Measurements from ENCODE around the gene CBR4. TPM values are rescaled to one million over a fixed set of nuclear protein-coding genes. Genes with fewer than 3 reads are reported as not detected.

Gene CBR4
- total RNA-seq: 10 to 100 TPM; 14.2 to 17.1 TPM
- 5.7 TPM for polyA plus RNA-seq

- H3K9me3 ChIP-seq (ENCODE audit: low read length): no peaks in the 10 kb centered on the region
- Mint-ChIP-seq H3K27me3 (peaks cover 0 to 6% of the 10 kb centered on the region in 2 donors), H3K4me1 (peaks cover 50 to 60% (median 52%) of the 10 kb centered on the region in 3 donors), H3K9me3 (peaks cover 0 to 2% (median 0%) of the 10 kb centered on the region in 5 donors), H3K27ac (peak within 1 kb of the TSS; percentile 94 to 98 (median 96)), H3K4me3 (peak within 1 kb of the TSS; percentile 92 to 97 (median 95)), H3K36me3 (peaks cover 0 to 24% (median 3%) of the 10 kb centered on the region in 3 donors)
- POLR2A ChIA-PET: interaction anchor here (0.6 to 1.1 kb wide), 7 partner anchors 11 to 556 kb away, joined by 3 to 5 read pairs (median 4); no protein-coding TSS in a partner anchor
- peaks cover 24% of the 10 kb centered on the region for H3K4me1 ChIP-seq (ENCODE audit: insufficient read depth, low read length)
- CTCF ChIA-PET: interaction anchor here (0.7 to 2.0 kb wide), 11 partner anchors 11 to 1015 kb away, joined by 3 to 12 read pairs (median 4); partner anchors contain the start of gene DDX60
- H3K27me3 ChIP-seq (ENCODE audit: insufficient read depth, low read length, poor library complexity, severe bottlenecking): no peaks in the 10 kb centered on the region
- peak within 1 kb of the TSS; percentile 92 for H3K27ac ChIP-seq (ENCODE audit: low read depth, low read length)
- no peaks in the 10 kb centered on the region for H3K36me3 ChIP-seq (ENCODE audit: insufficient read depth, low read length)
- H3K4me3 ChIP-seq (ENCODE audit: low read length): peak within 1 kb of the TSS; percentile 97
- peak; percentile 94 to 98 (median 95) for DNase-seq
These were observed at the start of gene CBR4 for GRCh38 chr4:169010125-169011023. Gene CBR4 (minus strand): TSS chr4:169010255. CDS start chr4:169010089, 166 bp downstream.

DNA sequence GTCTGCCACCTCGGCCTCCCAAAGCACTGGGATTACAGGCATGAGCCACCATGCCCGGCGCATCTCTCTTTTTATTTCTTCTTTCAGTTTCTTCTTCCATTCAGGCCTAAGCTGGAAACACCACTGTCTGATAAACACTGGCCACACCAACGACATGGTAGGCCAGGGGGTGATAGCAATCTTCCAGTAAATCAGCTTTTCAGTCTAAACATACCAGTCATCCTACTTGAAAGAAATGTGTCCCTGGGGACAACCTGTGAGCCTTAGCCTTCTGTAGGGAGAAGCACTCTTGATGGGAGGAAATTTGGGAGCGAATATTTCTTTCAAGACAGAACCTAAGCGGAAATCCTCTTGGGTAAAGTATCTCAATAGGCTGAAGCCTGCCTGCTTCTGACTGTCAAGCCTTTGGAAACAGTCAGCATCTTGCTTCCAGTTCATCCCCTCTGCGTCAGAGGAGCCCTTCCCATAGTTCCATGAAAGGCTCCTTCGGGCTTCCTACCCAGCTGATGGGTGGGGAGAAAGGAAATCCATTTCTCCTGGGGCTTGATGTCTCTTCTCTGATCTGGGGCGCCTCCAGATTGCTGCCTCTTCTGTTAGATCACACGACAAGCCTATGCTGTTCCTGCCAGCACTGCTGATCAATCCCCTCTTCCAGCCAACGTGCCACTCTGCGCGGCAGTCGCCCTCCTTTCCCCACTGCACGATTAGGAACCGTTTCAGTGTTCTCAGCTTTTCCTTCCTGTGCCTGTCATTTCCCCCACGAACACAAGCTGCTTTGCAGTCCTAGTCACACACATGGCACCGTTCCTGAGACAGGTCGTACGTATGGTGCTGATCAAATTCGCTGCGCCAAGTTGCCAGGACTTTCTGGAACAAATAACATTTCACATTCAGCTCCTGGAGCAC is 49.5 kb upstream of the CBR4 start:
- Histone ChIP-seq H3K27ac (ENCODE audit: low read depth, low read length) (no peak overlapping the region), H3K4me3 (ENCODE audit: low read length) (no peak overlapping the region), H3K9me3 (ENCODE audit: low read length) (no peaks in the 10 kb centered on the region), H3K36me3 (ENCODE audit: insufficient read depth, low read length) (no peaks in the 10 kb centered on the region), H3K4me1 (ENCODE audit: insufficient read depth, low read length) (no peaks in the 10 kb centered on the region), H3K27me3 (ENCODE audit: insufficient read depth, low read length, poor library complexity, severe bottlenecking) (no peaks in the 10 kb centered on the region)
- no peaks in the 10 kb centered on the region for H3K4me1 Mint-ChIP-seq
- CTCF ChIA-PET: interaction anchor here (0.9 kb wide), 1 partner anchor 12 kb away, joined by 3 read pairs; no protein-coding TSS in a partner anchor
- H3K27me3 Mint-ChIP-seq: peaks cover 4 to 10% of the 10 kb centered on the region in 2 donors
- POLR2A ChIA-PET: no interaction called here
- DNase-seq: no peak
- H3K27ac Mint-ChIP-seq: peak overlapping the region in 2 of 8 donors; percentile 14 to 34
- peaks cover 0 to 1% (median 0%) of the 10 kb centered on the region in 3 donors for H3K36me3 Mint-ChIP-seq
- no peaks in the 10 kb centered on the region for H3K9me3 Mint-ChIP-seq
- no peak overlapping the region for H3K4me3 Mint-ChIP-seq

DNA sequence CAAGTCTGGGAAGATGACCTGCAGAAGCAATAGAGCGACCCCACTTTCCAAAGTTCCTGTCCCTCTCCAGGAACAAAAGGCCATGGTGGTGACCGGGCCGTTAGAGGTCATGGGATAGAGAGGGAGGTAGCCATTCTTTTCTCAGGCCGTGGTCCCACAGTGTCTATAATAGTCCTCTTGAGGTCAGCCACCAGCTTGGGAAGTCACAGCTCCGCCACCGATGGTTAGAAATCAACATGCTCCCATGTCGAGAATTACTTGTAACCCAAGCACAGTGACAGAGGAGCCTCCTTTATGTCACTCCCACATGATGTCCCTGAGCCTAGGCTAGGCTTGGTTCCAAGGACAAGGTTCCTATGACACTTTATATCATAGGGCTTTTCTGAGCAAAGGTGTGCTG is 48.3 kb upstream of the CBR4 start:
- POLR2A ChIA-PET: no interaction called here
- CTCF ChIA-PET: interaction anchor here (0.9 kb wide), 1 partner anchor 10 kb away, joined by 3 read pairs; no protein-coding TSS in a partner anchor

DNA sequence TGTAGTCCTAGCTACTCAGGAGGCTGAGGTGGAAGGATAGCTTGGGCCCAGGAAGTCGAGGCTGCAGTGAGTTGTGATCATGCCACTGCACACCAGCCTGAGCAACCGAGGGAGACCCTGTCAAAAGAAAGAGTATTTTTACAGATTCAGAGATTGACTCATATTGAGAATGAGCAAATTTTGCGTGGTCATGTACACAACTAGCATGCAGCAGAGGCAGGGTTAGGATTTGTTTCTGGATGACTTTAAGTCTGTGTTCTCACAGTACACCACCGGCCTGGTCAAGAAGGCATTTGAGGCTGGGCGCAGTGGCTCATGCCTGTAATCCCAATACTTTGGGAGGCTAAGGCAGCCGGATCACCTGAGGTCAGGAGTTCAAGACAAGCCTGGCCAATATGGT is 44.8 kb upstream of the CBR4 start:
- CTCF ChIA-PET: no interaction called here
- DNase-seq: no peak
- H3K36me3 Mint-ChIP-seq: peaks cover 0 to 1% (median 0%) of the 10 kb centered on the region in 3 donors
- no peak overlapping the region for H3K4me3 Mint-ChIP-seq
- H3K4me1 ChIP-seq (ENCODE audit: insufficient read depth, low read length): no peaks in the 10 kb centered on the region
- H3K27me3 Mint-ChIP-seq: peaks cover 5 to 8% of the 10 kb centered on the region in 2 donors
- POLR2A ChIA-PET: no interaction called here
- peak overlapping the region in 2 of 8 donors; percentile 43 to 65 for H3K27ac Mint-ChIP-seq
- H3K4me1 Mint-ChIP-seq: no peaks in the 10 kb centered on the region
- no peak overlapping the region for H3K27ac ChIP-seq (ENCODE audit: low read depth, low read length)
- H3K36me3 ChIP-seq (ENCODE audit: insufficient read depth, low read length): no peaks in the 10 kb centered on the region
- H3K9me3 Mint-ChIP-seq: no peaks in the 10 kb centered on the region
- H3K4me3 ChIP-seq (ENCODE audit: low read length): no peak overlapping the region
- H3K9me3 ChIP-seq (ENCODE audit: low read length): no peaks in the 10 kb centered on the region
- no peaks in the 10 kb centered on the region for H3K27me3 ChIP-seq (ENCODE audit: insufficient read depth, low read length, poor library complexity, severe bottlenecking)

More for the DNA sequence above, 48.3 kb upstream of the CBR4 start:
- Histone ChIP-seq H3K4me3 (ENCODE audit: low read length) (no peak overlapping the region), H3K27ac (ENCODE audit: low read depth, low read length) (no peak overlapping the region), H3K4me1 (ENCODE audit: insufficient read depth, low read length) (no peaks in the 10 kb centered on the region), H3K9me3 (ENCODE audit: low read length) (no peaks in the 10 kb centered on the region), H3K27me3 (ENCODE audit: insufficient read depth, low read length, poor library complexity, severe bottlenecking) (no peaks in the 10 kb centered on the region), H3K36me3 (ENCODE audit: insufficient read depth, low read length) (no peaks in the 10 kb centered on the region)
- Mint-ChIP-seq H3K36me3 (peaks cover 0 to 1% (median 0%) of the 10 kb centered on the region in 3 donors), H3K4me3 (no peak overlapping the region), H3K9me3 (no peaks in the 10 kb centered on the region), H3K27me3 (peaks cover 5 to 10% of the 10 kb centered on the region in 2 donors), H3K4me1 (no peaks in the 10 kb centered on the region), H3K27ac (no peak overlapping the region)
- DNase-seq: no peak

GRCh38 chr4:169052594-169052945 is 42.5 kb upstream of the CBR4 start:
- H3K36me3 ChIP-seq (ENCODE audit: insufficient read depth, low read length): no peaks in the 10 kb centered on the region
- POLR2A ChIA-PET: no interaction called here
- CTCF ChIA-PET: no interaction called here
- Mint-ChIP-seq H3K36me3 (no peaks in the 10 kb centered on the region), H3K4me3 (no peak overlapping the region), H3K4me1 (no peaks in the 10 kb centered on the region), H3K27me3 (peaks cover 3 to 4% of the 10 kb centered on the region in 2 donors), H3K27ac (no peak overlapping the region), H3K9me3 (no peaks in the 10 kb centered on the region)
- H3K27me3 ChIP-seq (ENCODE audit: insufficient read depth, low read length, poor library complexity, severe bottlenecking): no peaks in the 10 kb centered on the region
- H3K9me3 ChIP-seq (ENCODE audit: low read length): no peaks in the 10 kb centered on the region
- H3K4me3 ChIP-seq (ENCODE audit: low read length): no peak overlapping the region
- H3K27ac ChIP-seq (ENCODE audit: low read depth, low read length): no peak overlapping the region
- no peak for DNase-seq
- no peaks in the 10 kb centered on the region for H3K4me1 ChIP-seq (ENCODE audit: insufficient read depth, low read length)

- no peak overlapping the region for H3K4me3 Mint-ChIP-seq
- CTCF ChIA-PET: no interaction called here
- H3K36me3 ChIP-seq (ENCODE audit: insufficient read depth, low read length): no peaks in the 10 kb centered on the region
- H3K27me3 ChIP-seq (ENCODE audit: insufficient read depth, low read length, poor library complexity, severe bottlenecking): no peaks in the 10 kb centered on the region
- H3K9me3 ChIP-seq (ENCODE audit: low read length): no peaks in the 10 kb centered on the region
- H3K27me3 Mint-ChIP-seq: peaks cover 3 to 4% of the 10 kb centered on the region in 2 donors
- no peak overlapping the region for H3K27ac Mint-ChIP-seq
- POLR2A ChIA-PET: no interaction called here
- H3K4me1 ChIP-seq (ENCODE audit: insufficient read depth, low read length): no peaks in the 10 kb centered on the region
- no peaks in the 10 kb centered on the region for H3K36me3 Mint-ChIP-seq
- H3K9me3 Mint-ChIP-seq: no peaks in the 10 kb centered on the region
- no peak overlapping the region for H3K27ac ChIP-seq (ENCODE audit: low read depth, low read length)
- DNase-seq: no peak
- no peak overlapping the region for H3K4me3 ChIP-seq (ENCODE audit: low read length)
- H3K4me1 Mint-ChIP-seq: no peaks in the 10 kb centered on the region
These were observed 41.9 kb upstream of the CBR4 start for GRCh38 chr4:169051761-169052593.

- Histone ChIP-seq H3K4me3 (ENCODE audit: low read length) (no peak overlapping the region), H3K36me3 (ENCODE audit: insufficient read depth, low read length) (no peaks in the 10 kb centered on the region), H3K27me3 (ENCODE audit: insufficient read depth, low read length, poor library complexity, severe bottlenecking) (no peaks in the 10 kb centered on the region), H3K9me3 (ENCODE audit: low read length) (no peaks in the 10 kb centered on the region), H3K4me1 (ENCODE audit: insufficient read depth, low read length) (no peaks in the 10 kb centered on the region), H3K27ac (ENCODE audit: low read depth, low read length) (no peak overlapping the region)
- CTCF ChIA-PET: no interaction called here
- H3K4me3 Mint-ChIP-seq: no peak overlapping the region
- H3K36me3 Mint-ChIP-seq: no peaks in the 10 kb centered on the region
- H3K27me3 Mint-ChIP-seq: peaks cover 3 to 4% of the 10 kb centered on the region in 2 donors
- no peaks in the 10 kb centered on the region for H3K9me3 Mint-ChIP-seq
- H3K27ac Mint-ChIP-seq: peak overlapping the region in 1 of 8 donors; percentile 59
- POLR2A ChIA-PET: no interaction called here
- DNase-seq: no peak
- H3K4me1 Mint-ChIP-seq: no peaks in the 10 kb centered on the region
These were observed 41.1 kb upstream of the CBR4 start for GRCh38 chr4:169050881-169051760.
